Measurements from ENCODE around the gene DUSP10. TPM values are rescaled to one million over a fixed set of nuclear protein-coding genes. Genes with fewer than 3 reads are reported as not detected.

DUSP10 gene
- total RNA-seq, 1 experiment from 2014 or later: 0.17 TPM

GRCh38 chr1:221740993-221741702 is 741 bp downstream of the DUSP10 start:
- Histone ChIP-seq H3K4me3 (ENCODE audit: low read depth, low read length, poor library complexity, severe bottlenecking) (peak overlapping the region; percentile 51), H3K27ac (ENCODE audit: low read depth, low read length, poor library complexity, severe bottlenecking) (no peak overlapping the region), H3K27me3 (replicated peaks; ENCODE audit: insufficient read depth, low read depth, low read length, poor library complexity) (peaks cover 19% of the 10 kb centered on the region), H3K9me3 (ENCODE audit: low read depth, low read length, poor library complexity, severe bottlenecking) (no peaks in the 10 kb centered on the region), H3K4me1 (ENCODE audit: insufficient read depth, low read length, poor library complexity, severe bottlenecking) (no peaks in the 10 kb centered on the region), H3K36me3 (ENCODE audit: insufficient read depth, low read length, poor library complexity, severe bottlenecking) (no peaks in the 10 kb centered on the region)
- DNase-seq (ENCODE audit: low spot score): no peak
- TF ChIP-seq, protein P1, sequence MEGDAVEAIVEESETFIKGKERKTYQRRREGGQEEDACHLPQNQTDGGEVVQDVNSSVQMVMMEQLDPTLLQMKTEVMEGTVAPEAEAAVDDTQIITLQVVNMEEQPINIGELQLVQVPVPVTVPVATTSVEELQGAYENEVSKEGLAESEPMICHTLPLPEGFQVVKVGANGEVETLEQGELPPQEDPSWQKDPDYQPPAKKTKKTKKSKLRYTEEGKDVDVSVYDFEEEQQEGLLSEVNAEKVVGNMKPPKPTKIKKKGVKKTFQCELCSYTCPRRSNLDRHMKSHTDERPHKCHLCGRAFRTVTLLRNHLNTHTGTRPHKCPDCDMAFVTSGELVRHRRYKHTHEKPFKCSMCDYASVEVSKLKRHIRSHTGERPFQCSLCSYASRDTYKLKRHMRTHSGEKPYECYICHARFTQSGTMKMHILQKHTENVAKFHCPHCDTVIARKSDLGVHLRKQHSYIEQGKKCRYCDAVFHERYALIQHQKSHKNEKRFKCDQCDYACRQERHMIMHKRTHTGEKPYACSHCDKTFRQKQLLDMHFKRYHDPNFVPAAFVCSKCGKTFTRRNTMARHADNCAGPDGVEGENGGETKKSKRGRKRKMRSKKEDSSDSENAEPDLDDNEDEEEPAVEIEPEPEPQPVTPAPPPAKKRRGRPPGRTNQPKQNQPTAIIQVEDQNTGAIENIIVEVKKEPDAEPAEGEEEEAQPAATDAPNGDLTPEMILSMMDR (conservative IDR thresholded peaks at IDR 0.05; ENCODE audit: low read depth, low read length): no peak
- TF ChIP-seq EZH2 (IDR thresholded peaks at IDR 0.05; ENCODE audit: borderline replicate concordance, low read depth, low read length, poor library complexity, severe bottlenecking): no peak
- ChIA-PET CTCF (no interaction called here), POLR2A (ENCODE audit: low non-redundant PET) (interaction anchor here (0.6 kb wide), 1 partner anchor 96 kb away, joined by 3 read pairs; no protein-coding TSS in a partner anchor)
- intact Hi-C loops (cut with micrococcal nuclease; ENCODE audit: unreplicated experiment): no loop called here
- no TSS peak for BruUV-seq (replicated peaks)

- Histone ChIP-seq H3K36me3 (ENCODE audit: insufficient read depth, low read length, poor library complexity, severe bottlenecking) (no peaks in the 10 kb centered on the region), H3K4me3 (ENCODE audit: low read depth, low read length, poor library complexity, severe bottlenecking) (no peak overlapping the region), H3K9me3 (ENCODE audit: low read depth, low read length, poor library complexity, severe bottlenecking) (no peaks in the 10 kb centered on the region), H3K4me1 (ENCODE audit: insufficient read depth, low read length, poor library complexity, severe bottlenecking) (no peaks in the 10 kb centered on the region), H3K27me3 (replicated peaks; ENCODE audit: insufficient read depth, low read depth, low read length, poor library complexity) (peaks cover 19% of the 10 kb centered on the region), H3K27ac (ENCODE audit: low read depth, low read length, poor library complexity, severe bottlenecking) (no peak overlapping the region)
- TF ChIP-seq EZH2 (IDR thresholded peaks at IDR 0.05; ENCODE audit: borderline replicate concordance, low read depth, low read length, poor library complexity, severe bottlenecking): no peak
- TF ChIP-seq, protein P1 (conservative IDR thresholded peaks at IDR 0.05; ENCODE audit: low read depth, low read length): no peak
- intact Hi-C loops (cut with micrococcal nuclease; ENCODE audit: unreplicated experiment): no loop called here
- BruUV-seq (replicated peaks): no TSS peak
- ChIA-PET CTCF (no interaction called here), POLR2A (ENCODE audit: low non-redundant PET) (no interaction called here)
- DNase-seq (ENCODE audit: low spot score): no peak
These were observed 1.4 kb downstream of the DUSP10 start for GRCh38 chr1:221740369-221740992.

- intact Hi-C loops (cut with micrococcal nuclease; ENCODE audit: unreplicated experiment): no loop called here
- POLR2A ChIA-PET (ENCODE audit: low non-redundant PET): no interaction called here
These were observed 2.2 kb downstream of the DUSP10 start for GRCh38 chr1:221739677-221740025.

More at GRCh38 chr1:221739677-221740025, 2.2 kb downstream of the DUSP10 start:
- no peaks in the 10 kb centered on the region for H3K9me3 ChIP-seq (ENCODE audit: low read depth, low read length, poor library complexity, severe bottlenecking)
- CTCF ChIA-PET: no interaction called here
- no peak for TF ChIP-seq EZH2 (IDR thresholded peaks at IDR 0.05; ENCODE audit: borderline replicate concordance, low read depth, low read length, poor library complexity, severe bottlenecking)
- TF ChIP-seq, protein P1 (conservative IDR thresholded peaks at IDR 0.05; ENCODE audit: low read depth, low read length): no peak
- DNase-seq (ENCODE audit: low spot score): no peak
- H3K36me3 ChIP-seq (ENCODE audit: insufficient read depth, low read length, poor library complexity, severe bottlenecking): no peaks in the 10 kb centered on the region
- no peak overlapping the region for H3K27ac ChIP-seq (ENCODE audit: low read depth, low read length, poor library complexity, severe bottlenecking)
- H3K27me3 ChIP-seq (replicated peaks; ENCODE audit: insufficient read depth, low read depth, low read length, poor library complexity): peaks cover 19% of the 10 kb centered on the region
- no TSS peak for BruUV-seq (replicated peaks)
- H3K4me3 ChIP-seq (ENCODE audit: low read depth, low read length, poor library complexity, severe bottlenecking): no peak overlapping the region
- H3K4me1 ChIP-seq (ENCODE audit: insufficient read depth, low read length, poor library complexity, severe bottlenecking): no peaks in the 10 kb centered on the region

Data from A673 (cell line).